H1 (cell line): Measurements from ENCODE around the gene ACTR2.

Source experiments
- EP300 ChIP-seq, 2 experiments: IDR thresholded peaks; 1 replicate in 1 of 2; 2 replicates in 1 of 2; pipeline ENCODE4 v1.6.1; 2011 to 2012; ENCODE audit warnings: low read depth in 2 of 2, low read length in 2 of 2, mild to moderate bottlenecking in 2 of 2, borderline replicate concordance in 1 of 2, inconsistent platforms in 1 of 2, moderate library complexity in 1 of 2
- EZH2 ChIP-seq: fragments of 200-600 bp; sonication (generic); IDR thresholded peaks from 2 replicates; pipeline ENCODE4 v1.7.1; 2012; ENCODE audit warnings: low read depth, mild to moderate bottlenecking, moderate library complexity, low read length, inconsistent platforms; ENCODE audit not compliant: severe bottlenecking
- POLR2A ChIP-seq, 2 experiments: IDR thresholded peaks; 1 replicate in 1 of 2; 2 replicates in 1 of 2; pipeline ENCODE4 v1.6.1; 2011; ENCODE audit warnings: low read depth in 2 of 2, low read length in 2 of 2, mild to moderate bottlenecking in 2 of 2; ENCODE audit errors: control extremely low read depth in 1 of 2
- POU5F1 ChIP-seq: IDR thresholded peaks from 2 replicates; pipeline ENCODE4 v1.6.1; 2011; ENCODE audit warnings: low read depth, mild to moderate bottlenecking, low read length, moderate library complexity
- RBBP5 ChIP-seq: IDR thresholded peaks from 2 replicates; pipeline ENCODE4 v1.7.1; 2012; ENCODE audit warnings: low read depth, mild to moderate bottlenecking, inconsistent platforms, low read length, moderate library complexity, borderline replicate concordance
- SIN3A ChIP-seq, 2 experiments: IDR thresholded peaks in 1 of 2; conservative IDR thresholded peaks in 1 of 2; 2 replicates each; pipeline ENCODE4 v1.6.1; 2011 to 2012; ENCODE audit warnings: low read length in 2 of 2, improper control_type of control experiment in 1 of 2, low read depth in 1 of 2, mild to moderate bottlenecking in 1 of 2
- SP1 ChIP-seq: IDR thresholded peaks from 2 replicates; pipeline ENCODE4 v1.6.1; 2011; ENCODE audit warnings: low read depth, low read length
- TF ChIP-seq, protein P1 (sequence below), 3 experiments: IDR thresholded peaks; 1 replicate in 2 of 3; 2 replicates in 1 of 3; pipeline versions ENCODE4 v1.5.1 to v1.6.1; 2011; ENCODE audit warnings: low read length in 3 of 3, mild to moderate bottlenecking in 3 of 3, inconsistent platforms in 2 of 3, low read depth in 1 of 3, moderate library complexity in 1 of 3; ENCODE audit not compliant: insufficient read depth in 1 of 3; ENCODE audit errors: control extremely low read depth in 1 of 3

DNA sequence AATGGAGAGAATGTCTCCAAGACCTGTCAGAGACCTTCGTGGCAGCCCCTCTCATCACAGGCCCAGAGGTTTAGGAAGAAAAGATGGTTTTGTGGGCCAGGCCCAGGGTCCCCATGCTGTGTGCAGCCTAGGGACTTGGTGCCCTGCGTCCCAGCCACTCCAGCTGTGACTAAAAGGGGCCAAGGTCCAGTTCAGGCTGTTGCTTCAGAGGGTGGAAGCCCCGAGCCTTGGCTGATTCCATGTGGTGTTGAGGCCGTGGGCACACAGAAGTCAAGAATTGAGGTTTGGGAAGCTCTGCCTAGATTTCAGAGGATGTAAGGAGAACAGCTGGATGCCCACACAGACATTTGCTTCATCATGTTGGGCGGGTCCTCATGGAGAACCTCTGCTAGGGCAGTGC, 45.1 kb upstream of the ACTR2 start:
- TF ChIP-seq, protein P1, sequence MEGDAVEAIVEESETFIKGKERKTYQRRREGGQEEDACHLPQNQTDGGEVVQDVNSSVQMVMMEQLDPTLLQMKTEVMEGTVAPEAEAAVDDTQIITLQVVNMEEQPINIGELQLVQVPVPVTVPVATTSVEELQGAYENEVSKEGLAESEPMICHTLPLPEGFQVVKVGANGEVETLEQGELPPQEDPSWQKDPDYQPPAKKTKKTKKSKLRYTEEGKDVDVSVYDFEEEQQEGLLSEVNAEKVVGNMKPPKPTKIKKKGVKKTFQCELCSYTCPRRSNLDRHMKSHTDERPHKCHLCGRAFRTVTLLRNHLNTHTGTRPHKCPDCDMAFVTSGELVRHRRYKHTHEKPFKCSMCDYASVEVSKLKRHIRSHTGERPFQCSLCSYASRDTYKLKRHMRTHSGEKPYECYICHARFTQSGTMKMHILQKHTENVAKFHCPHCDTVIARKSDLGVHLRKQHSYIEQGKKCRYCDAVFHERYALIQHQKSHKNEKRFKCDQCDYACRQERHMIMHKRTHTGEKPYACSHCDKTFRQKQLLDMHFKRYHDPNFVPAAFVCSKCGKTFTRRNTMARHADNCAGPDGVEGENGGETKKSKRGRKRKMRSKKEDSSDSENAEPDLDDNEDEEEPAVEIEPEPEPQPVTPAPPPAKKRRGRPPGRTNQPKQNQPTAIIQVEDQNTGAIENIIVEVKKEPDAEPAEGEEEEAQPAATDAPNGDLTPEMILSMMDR (IDR thresholded peaks at IDR 0.05; ENCODE audit: control extremely low read depth in 1 of 3, insufficient read depth in 1 of 3, low read depth in 1 of 3, low read length in 3 of 3), result no peak
- TF ChIP-seq EZH2 (no peak), POLR2A (IDR thresholded peaks at IDR 0.05; ENCODE audit: control extremely low read depth in 1 of 2, low read depth in 2 of 2, low read length in 2 of 2) (no peak), POU5F1 (no peak), EP300 (IDR thresholded peaks at IDR 0.05; ENCODE audit: borderline replicate concordance in 1 of 2, low read depth in 2 of 2, low read length in 2 of 2) (no peak), RBBP5 (no peak), SIN3A (conservative IDR thresholded peaks at IDR 0.05 in 1 of 2, IDR thresholded peaks at IDR 0.05 in 1 of 2; ENCODE audit: low read depth in 1 of 2, low read length in 2 of 2) (no peak), SP1 (no peak)
